Right lobe of liver (tissue), 4 donors: ENCODE measurements around the gene NLRP6.

Experiments
- CTCF ChIP-seq, 4 donors: fragments of 200-600 bp in 3 of 4; fragments of 450-650 bp in 1 of 4; IDR thresholded peaks; one replicate each; pipeline versions ENCODE4 v1.5.1 to v1.8.0; 2016 to 2022; ENCODE audit warnings: antibody characterized with exemption in 4 of 4, mild to moderate bottlenecking in 2 of 4
- POLR2A ChIP-seq: fragments of 450-650 bp; IDR thresholded peaks from one replicate; pipeline ENCODE4 v1.6.1; 2017; ENCODE audit warnings: antibody characterized with exemption, mild to moderate bottlenecking
- donor health status: DM: no; HTN: no; CAD: no.
- donor health status: DM: no; HTN: no; CAD: no.
- donor health status: DM: no; HTN: yes; CAD: no.

GRCh38 chr11:271319-271715, 6.9 kb upstream of the NLRP6 start:
- TF ChIP-seq CTCF (IDR thresholded peaks at IDR 0.05), result no peak
- TF ChIP-seq POLR2A, result no peak
